ENCODE data around the gene CYP27C1. TPM values are rescaled to one million over a fixed set of nuclear protein-coding genes. Genes with fewer than 3 reads are reported as not detected.

CYP27C1 gene
- total RNA-seq, 1 donor from 2014 or later, result 3.0 TPM

DNA sequence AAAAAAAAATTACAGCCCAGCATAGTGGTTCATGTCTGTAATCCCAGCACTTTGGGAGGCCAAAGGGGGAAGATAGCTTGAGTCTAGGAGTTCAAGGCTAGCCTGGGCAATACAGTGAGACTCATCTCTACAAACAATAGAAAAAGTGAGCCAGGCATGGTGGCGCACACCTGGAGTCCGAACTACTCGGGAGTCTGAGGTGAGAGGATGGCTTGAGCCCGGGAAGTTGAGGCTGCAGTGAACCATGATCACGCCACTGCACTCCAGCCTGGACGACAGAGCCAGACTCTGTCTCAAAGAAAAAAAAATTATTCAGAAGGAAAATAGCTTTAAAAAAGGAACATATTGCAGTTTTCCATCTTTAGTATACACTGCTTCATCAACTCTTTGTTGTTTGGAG, 47.8 kb downstream of the CYP27C1 start:
- no peaks in the 10 kb centered on the region for H3K79me2 ChIP-seq (ENCODE audit: low read depth)
- H3K9me3 ChIP-seq (ENCODE audit: low read depth), result no peaks in the 10 kb centered on the region
- no peak overlapping the region for H3K9ac ChIP-seq
- Mint-ChIP-seq H3K27ac (no peak overlapping the region), H3K4me1 (peaks cover 19% of the 10 kb centered on the region), H3K27me3 (ENCODE audit: insufficient read depth, low read depth) (no peaks in the 10 kb centered on the region), H3K36me3 (no peaks in the 10 kb centered on the region), H3K9me3 (no peaks in the 10 kb centered on the region), H3K4me3 (no peak overlapping the region)
- no peaks in the 10 kb centered on the region for H3F3A ChIP-seq (ENCODE audit: low read depth)
- no peak for DNase-seq (ENCODE audit: low spot score)
- no peak overlapping the region for H3K4me2 ChIP-seq
- H3K4me1 ChIP-seq, result peaks cover 7% of the 10 kb centered on the region
- H3K4me3 ChIP-seq, result no peak overlapping the region
- H4K20me1 ChIP-seq (ENCODE audit: low read depth), result no peaks in the 10 kb centered on the region
- no peak overlapping the region for H3K27ac ChIP-seq
- H3K27me3 ChIP-seq, result no peaks in the 10 kb centered on the region
- no peak overlapping the region for H2AFZ ChIP-seq (replicated peaks)
- H3K36me3 ChIP-seq, result no peaks in the 10 kb centered on the region
- TF ChIP-seq, protein P1, sequence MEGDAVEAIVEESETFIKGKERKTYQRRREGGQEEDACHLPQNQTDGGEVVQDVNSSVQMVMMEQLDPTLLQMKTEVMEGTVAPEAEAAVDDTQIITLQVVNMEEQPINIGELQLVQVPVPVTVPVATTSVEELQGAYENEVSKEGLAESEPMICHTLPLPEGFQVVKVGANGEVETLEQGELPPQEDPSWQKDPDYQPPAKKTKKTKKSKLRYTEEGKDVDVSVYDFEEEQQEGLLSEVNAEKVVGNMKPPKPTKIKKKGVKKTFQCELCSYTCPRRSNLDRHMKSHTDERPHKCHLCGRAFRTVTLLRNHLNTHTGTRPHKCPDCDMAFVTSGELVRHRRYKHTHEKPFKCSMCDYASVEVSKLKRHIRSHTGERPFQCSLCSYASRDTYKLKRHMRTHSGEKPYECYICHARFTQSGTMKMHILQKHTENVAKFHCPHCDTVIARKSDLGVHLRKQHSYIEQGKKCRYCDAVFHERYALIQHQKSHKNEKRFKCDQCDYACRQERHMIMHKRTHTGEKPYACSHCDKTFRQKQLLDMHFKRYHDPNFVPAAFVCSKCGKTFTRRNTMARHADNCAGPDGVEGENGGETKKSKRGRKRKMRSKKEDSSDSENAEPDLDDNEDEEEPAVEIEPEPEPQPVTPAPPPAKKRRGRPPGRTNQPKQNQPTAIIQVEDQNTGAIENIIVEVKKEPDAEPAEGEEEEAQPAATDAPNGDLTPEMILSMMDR (IDR thresholded peaks at IDR 0.05), result no peak
- no peak for TF ChIP-seq EZH2phosphoT487 (IDR thresholded peaks at IDR 0.05)
- no peak for TF ChIP-seq EZH2 (IDR thresholded peaks at IDR 0.05)

- no peak overlapping the region for H3K27ac Mint-ChIP-seq
Observed at GRCh38 chr2:127170452-127171197, 49.5 kb downstream of the CYP27C1 start.

GRCh38 chr2:127170021-127170420, 50.1 kb downstream of the CYP27C1 start:
- H2AFZ ChIP-seq (replicated peaks), result no peak overlapping the region
- H3F3A ChIP-seq (ENCODE audit: low read depth), result no peaks in the 10 kb centered on the region
- no peaks in the 10 kb centered on the region for H3K36me3 ChIP-seq
- no peak overlapping the region for H3K4me3 Mint-ChIP-seq
- TF ChIP-seq, protein P1 (IDR thresholded peaks at IDR 0.05), result no peak
- TF ChIP-seq EZH2 (IDR thresholded peaks at IDR 0.05) (no peak), EZH2phosphoT487 (IDR thresholded peaks at IDR 0.05) (no peak)
- no peak overlapping the region for H3K27ac Mint-ChIP-seq
- no peak overlapping the region for H3K4me3 ChIP-seq
- H3K4me2 ChIP-seq, result no peak overlapping the region
- no peaks in the 10 kb centered on the region for H3K79me2 ChIP-seq (ENCODE audit: low read depth)
- H4K20me1 ChIP-seq (ENCODE audit: low read depth), result no peaks in the 10 kb centered on the region
- H3K4me1 Mint-ChIP-seq, result peaks cover 16% of the 10 kb centered on the region
- no peak overlapping the region for H3K27ac ChIP-seq
- H3K9ac ChIP-seq, result no peak overlapping the region
- H3K9me3 Mint-ChIP-seq, result no peaks in the 10 kb centered on the region
- H3K27me3 ChIP-seq, result no peaks in the 10 kb centered on the region
- H3K4me1 ChIP-seq, result no peaks in the 10 kb centered on the region
- DNase-seq (ENCODE audit: low spot score), result no peak
- no peaks in the 10 kb centered on the region for H3K27me3 Mint-ChIP-seq (ENCODE audit: insufficient read depth, low read depth)
- no peaks in the 10 kb centered on the region for H3K9me3 ChIP-seq (ENCODE audit: low read depth)
- no peaks in the 10 kb centered on the region for H3K36me3 Mint-ChIP-seq

More at GRCh38 chr2:127170452-127171197, 49.5 kb downstream of the CYP27C1 start:
- Histone ChIP-seq H3K36me3 (no peaks in the 10 kb centered on the region), H3K4me1 (no peaks in the 10 kb centered on the region), H4K20me1 (ENCODE audit: low read depth) (no peaks in the 10 kb centered on the region), H3F3A (ENCODE audit: low read depth) (no peaks in the 10 kb centered on the region), H2AFZ (replicated peaks) (no peak overlapping the region), H3K9me3 (ENCODE audit: low read depth) (no peaks in the 10 kb centered on the region), H3K9ac (no peak overlapping the region), H3K4me2 (no peak overlapping the region), H3K4me3 (no peak overlapping the region), H3K79me2 (ENCODE audit: low read depth) (no peaks in the 10 kb centered on the region), H3K27me3 (no peaks in the 10 kb centered on the region), H3K27ac (no peak overlapping the region)
- Mint-ChIP-seq H3K27me3 (ENCODE audit: insufficient read depth, low read depth) (no peaks in the 10 kb centered on the region), H3K36me3 (no peaks in the 10 kb centered on the region), H3K9me3 (no peaks in the 10 kb centered on the region), H3K4me3 (no peak overlapping the region), H3K4me1 (peaks cover 18% of the 10 kb centered on the region)
- no peak for DNase-seq (ENCODE audit: low spot score)
- TF ChIP-seq EZH2 (IDR thresholded peaks at IDR 0.05), result no peak
- TF ChIP-seq, protein P1 (IDR thresholded peaks at IDR 0.05), result no peak
- no peak for TF ChIP-seq EZH2phosphoT487 (IDR thresholded peaks at IDR 0.05)
